SK-N-SH (cell line): ENCODE data around the gene HS1BP3. TPM values are rescaled to one million over a fixed set of nuclear protein-coding genes. Genes with fewer than 3 reads are reported as not detected.

Experiments
- CTCF ChIA-PET: fragments of 300-600, 350-600 bp; formaldehyde crosslinking; extraction: SDS; loops from one replicate; lab custom pipeline; 2021; lab: Yijun Ruan, JAX
- POLR2A ChIA-PET: fragments of 350-600 bp; sonication (Branson Sonifier 250); formaldehyde crosslinking; extraction: SDS; loops from one replicate; lab custom pipeline; 2020; ENCODE audit warnings: antibody characterized with exemption, inconsistent platforms; lab: Yijun Ruan, JAX
- DNase-seq: peaks from one replicate; pipeline ENCODE4 v3.0.0; 2012
- H2AFZ ChIP-seq: fragments of 200-600 bp; sonication (generic); 2 replicates; pipeline ENCODE4 v1.8.1; 2016; ENCODE audit warnings: antibody characterized with exemption, mild to moderate bottlenecking, low read depth
- H3F3A ChIP-seq: fragments of 200-600 bp; sonication (generic); replicated peaks from 2 replicates; pipeline ENCODE3; 2016; ENCODE audit warnings: antibody characterized with exemption, mild to moderate bottlenecking; ENCODE audit not compliant: insufficient read depth
- H3K27ac ChIP-seq, 2 experiments: fragments of 200-500 bp in 1 of 2; fragments of 200-600 bp in 1 of 2; sonication (Bioruptor generic) in 1 of 2; sonication (generic), shearing (Covaris generic) in 1 of 2; 2 replicates each; pipeline versions ENCODE4 v1.5.1 to v1.6.1; 2014 to 2016; ENCODE audit warnings: low read depth in 2 of 2, inconsistent platforms in 1 of 2, low read length in 1 of 2, mild to moderate bottlenecking in 1 of 2, mixed read lengths in 1 of 2
- H3K27me3 ChIP-seq: fragments of 200-600 bp; sonication (generic), shearing (Covaris generic); 2 replicates; pipeline ENCODE4 v1.6.1; 2016; ENCODE audit warnings: mixed run types; ENCODE audit not compliant: insufficient read depth
- H3K36me3 ChIP-seq, 2 experiments: fragments of 200-500 bp in 1 of 2; fragments of 200-600 bp in 1 of 2; sonication (Bioruptor generic) in 1 of 2; sonication (generic) in 1 of 2; replicated peaks in 1 of 2; 2 replicates each; pipeline versions ENCODE3 to v1.5.1; 2014 to 2016; ENCODE audit warnings: low read length in 1 of 2, mild to moderate bottlenecking in 1 of 2; ENCODE audit not compliant: insufficient read depth in 2 of 2, control insufficient read depth in 1 of 2
- H3K4me1 ChIP-seq, 2 experiments: fragments of 200-500 bp in 1 of 2; fragments of 200-600 bp in 1 of 2; sonication (Bioruptor generic) in 1 of 2; sonication (generic), shearing (Covaris generic) in 1 of 2; 2 replicates each; pipeline versions ENCODE4 v1.5.1 to v1.6.1; 2014 to 2016; ENCODE audit warnings: low read depth in 1 of 2, low read length in 1 of 2, mixed run types in 1 of 2; ENCODE audit not compliant: insufficient read depth in 2 of 2, control insufficient read depth in 1 of 2
- H3K4me2 ChIP-seq: fragments of 200-600 bp; sonication (generic), shearing (Covaris generic); 2 replicates; pipeline ENCODE4 v1.6.1; 2017; ENCODE audit warnings: mixed run types
- H3K4me3 ChIP-seq, 2 experiments: fragments of 200-500 bp in 1 of 2; fragments of 200-600 bp in 1 of 2; sonication (Bioruptor generic) in 1 of 2; sonication (generic), shearing (Covaris generic) in 1 of 2; 2 replicates each; pipeline versions ENCODE4 v1.5.1 to v1.8.1; 2014 to 2016; ENCODE audit warnings: low read depth in 2 of 2, inconsistent platforms in 1 of 2, low read length in 1 of 2, mild to moderate bottlenecking in 1 of 2, mixed read lengths in 1 of 2, moderate library complexity in 1 of 2
- H3K79me2 ChIP-seq: fragments of 200-600 bp; sonication (generic); 2 replicates; pipeline ENCODE4 v1.8.1; 2017; ENCODE audit warnings: mild to moderate bottlenecking; ENCODE audit not compliant: insufficient read depth
- H3K9ac ChIP-seq: fragments of 200-600 bp; sonication (generic); 2 replicates; pipeline ENCODE4 v1.6.1; 2017; ENCODE audit warnings: mixed run types
- H3K9me2 ChIP-seq: fragments of 200-600 bp; sonication (generic); 2 replicates; pipeline ENCODE4 v1.6.1; 2017; ENCODE audit warnings: mixed run types
- H3K9me3 ChIP-seq: fragments of 200-600 bp; sonication (generic); 2 replicates; pipeline ENCODE4 v1.6.1; 2017; ENCODE audit warnings: mixed run types, mild to moderate bottlenecking, moderate library complexity
- H4K20me1 ChIP-seq: fragments of 200-600 bp; sonication (generic); 2 replicates; pipeline ENCODE4 v1.6.1; 2017; ENCODE audit warnings: mild to moderate bottlenecking, mixed run types; ENCODE audit not compliant: insufficient read depth
- EP300 ChIP-seq, 2 experiments: IDR thresholded peaks; 2 replicates each; pipeline versions ENCODE4 v1.4.0 to v1.6.1; 2012; ENCODE audit warnings: borderline replicate concordance in 1 of 2, low read depth in 1 of 2, low read length in 1 of 2
- FOXM1 ChIP-seq: IDR thresholded peaks from 2 replicates; pipeline ENCODE4 v1.4.0; 2012; ENCODE audit warnings: low read depth, mild to moderate bottlenecking
- GATA2 ChIP-seq: sonication (generic); formaldehyde crosslinking; IDR thresholded peaks from 2 replicates; pipeline ENCODE4 v1.5.0; 2020; ENCODE audit warnings: mild to moderate bottlenecking, missing genetic modification reagents
- JUND ChIP-seq: IDR thresholded peaks from 2 replicates; pipeline ENCODE4 v1.4.0; 2012
- SMC3 ChIP-seq: IDR thresholded peaks from 2 replicates; pipeline ENCODE4 v1.6.1; 2012; ENCODE audit warnings: low read depth, low read length, improper control_type of control experiment
- TAF1 ChIP-seq: IDR thresholded peaks from 2 replicates; pipeline ENCODE4 v1.6.1; 2012; ENCODE audit warnings: low read depth, mild to moderate bottlenecking, low read length, moderate library complexity, borderline replicate concordance
- WGBS: methylation state at CpG from one replicate; pipeline ENCODE4 v1.1.6; 2017; ENCODE audit warnings: low lambda C conversion rate; 5-methylcytosine and 5-hydroxymethylcytosine counted together
- polyA plus RNA-seq, 3 experiments: library from polyadenylated mRNA; depleted of rRNA; stranded (reverse); fragments of >200 nt; gene quantifications; 2 replicates each; pipeline ENCODE4 v1.2.3, GENCODE V29; 2012
- TF ChIP-seq, protein P1 (sequence below): fragments of 200-600 bp; sonication (generic); IDR thresholded peaks from 2 replicates; pipeline ENCODE4 v1.6.1; 2017; ENCODE audit warnings: antibody characterized with exemption, mild to moderate bottlenecking, moderate library complexity

Gene HS1BP3
- polyA plus RNA-seq, 1 of the 3 experiments (the other 2 are of a cell fraction), result 20.1 TPM

DNA sequence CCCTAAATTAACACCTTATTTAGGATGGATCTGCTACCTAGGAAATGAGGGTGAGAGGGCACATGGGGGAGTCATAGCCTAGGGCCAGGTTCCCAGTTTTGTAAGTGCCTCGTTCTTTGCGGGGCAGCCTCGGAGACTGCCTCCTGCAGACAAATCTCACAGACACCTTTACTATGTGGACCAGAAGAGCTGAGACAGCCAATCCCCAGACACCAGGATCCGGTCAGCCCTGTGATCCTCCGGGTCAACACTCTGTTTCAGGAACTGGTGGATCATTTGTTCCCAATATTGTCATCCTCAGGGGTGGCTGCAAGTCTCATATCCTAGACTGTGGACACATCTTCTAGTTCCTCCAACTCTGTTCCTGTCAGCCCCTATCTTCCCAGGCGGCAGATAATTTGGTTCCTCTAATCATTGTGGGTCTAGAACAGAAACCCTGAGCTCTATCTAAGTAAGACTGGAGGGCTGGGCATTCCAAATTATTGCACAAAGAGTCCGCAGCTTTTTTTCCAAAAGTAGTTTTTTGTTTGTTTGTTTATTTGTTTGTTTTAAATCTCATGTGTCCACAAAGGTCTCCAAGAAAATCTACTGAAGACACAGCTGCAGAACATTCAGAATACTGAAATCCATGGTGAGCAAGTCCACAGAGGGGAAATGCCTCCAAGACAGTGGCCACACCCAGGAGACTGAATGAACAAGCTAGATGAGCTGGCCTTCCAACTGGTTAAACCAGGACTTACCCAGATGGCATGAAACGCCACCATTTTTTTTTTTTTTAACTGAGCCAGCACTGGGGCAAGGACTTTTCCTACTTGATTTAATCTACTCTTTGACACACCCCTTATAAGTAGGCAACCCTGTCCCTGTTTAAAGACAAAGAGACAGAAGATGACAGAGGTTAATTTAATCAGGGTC lies 9.9 kb upstream of the HS1BP3 start:
- no peak for DNase-seq
- Histone ChIP-seq H2AFZ (no peak overlapping the region), H3F3A (no peaks in the 10 kb centered on the region), H3K9ac (no peak overlapping the region), H3K79me2 (no peaks in the 10 kb centered on the region), H3K4me3 (no peak overlapping the region), H3K4me1 (peaks cover 0 to 5% of the 10 kb centered on the region in 2 experiments; a peak in 2 of 4 replicates), H3K36me3 (no peaks in the 10 kb centered on the region), H3K9me3 (no peaks in the 10 kb centered on the region), H3K4me2 (no peak overlapping the region), H3K27ac (no peak overlapping the region), H4K20me1 (no peaks in the 10 kb centered on the region), H3K27me3 (peaks cover 65% of the 10 kb centered on the region), H3K9me2 (no peaks in the 10 kb centered on the region)
- ChIA-PET CTCF (interaction anchor here (0.6 to 9.8 kb wide), 113 partner anchors 10 to 660 kb away, joined by 3 to 427 read pairs (median 6); partner anchors contain the start of genes APOB, HS1BP3, LDAH and RHOB), POLR2A (interaction anchor here (0.8 to 1.8 kb wide), 4 partner anchors 10 to 415 kb away, joined by 3 to 5 read pairs (median 4); partner anchors contain the start of genes HS1BP3 and LDAH)
- TF ChIP-seq SMC3, result no peak
- no peak for TF ChIP-seq EP300 (IDR thresholded peaks at IDR 0.05; ENCODE audit: borderline replicate concordance in 1 of 2, low read depth in 1 of 2, low read length in 1 of 2)
- WGBS, result 18% methylated on average over 8 of the region's 8 CpGs

DNA sequence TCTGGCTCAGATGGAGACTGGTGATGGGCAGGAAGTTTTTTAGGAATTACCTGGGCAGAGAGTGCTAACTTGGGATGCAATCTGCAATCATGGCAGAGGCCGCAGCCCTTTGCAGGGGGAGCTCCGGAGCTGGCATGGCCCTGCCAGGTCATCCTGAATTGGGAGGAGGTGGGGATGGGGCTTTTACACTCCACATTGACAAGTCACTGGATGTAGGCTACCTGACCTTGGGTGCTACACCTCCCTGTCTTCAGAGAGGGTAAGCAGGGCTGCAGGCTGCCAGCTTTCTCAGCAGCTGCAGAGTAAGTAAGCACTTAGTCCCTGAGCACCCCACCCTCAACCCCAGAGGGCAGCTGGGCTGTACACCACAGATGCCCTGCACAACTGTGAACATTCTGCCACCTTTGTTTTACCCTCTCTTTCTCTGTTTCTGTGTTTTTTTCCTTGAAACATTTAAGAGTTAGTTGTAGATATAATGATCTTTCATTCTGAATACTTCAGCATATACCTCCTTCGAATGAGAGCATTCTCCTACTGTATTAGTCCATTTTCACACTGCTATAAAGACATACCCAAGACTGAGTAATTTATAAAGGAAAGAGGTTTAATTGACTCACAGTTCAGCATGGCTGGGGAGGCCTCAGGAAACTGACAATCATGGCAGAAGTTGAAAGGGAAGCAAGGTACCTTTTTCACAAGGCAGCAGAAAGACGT lies 6.8 kb upstream of the HS1BP3 start:
- TF ChIP-seq, protein P1, sequence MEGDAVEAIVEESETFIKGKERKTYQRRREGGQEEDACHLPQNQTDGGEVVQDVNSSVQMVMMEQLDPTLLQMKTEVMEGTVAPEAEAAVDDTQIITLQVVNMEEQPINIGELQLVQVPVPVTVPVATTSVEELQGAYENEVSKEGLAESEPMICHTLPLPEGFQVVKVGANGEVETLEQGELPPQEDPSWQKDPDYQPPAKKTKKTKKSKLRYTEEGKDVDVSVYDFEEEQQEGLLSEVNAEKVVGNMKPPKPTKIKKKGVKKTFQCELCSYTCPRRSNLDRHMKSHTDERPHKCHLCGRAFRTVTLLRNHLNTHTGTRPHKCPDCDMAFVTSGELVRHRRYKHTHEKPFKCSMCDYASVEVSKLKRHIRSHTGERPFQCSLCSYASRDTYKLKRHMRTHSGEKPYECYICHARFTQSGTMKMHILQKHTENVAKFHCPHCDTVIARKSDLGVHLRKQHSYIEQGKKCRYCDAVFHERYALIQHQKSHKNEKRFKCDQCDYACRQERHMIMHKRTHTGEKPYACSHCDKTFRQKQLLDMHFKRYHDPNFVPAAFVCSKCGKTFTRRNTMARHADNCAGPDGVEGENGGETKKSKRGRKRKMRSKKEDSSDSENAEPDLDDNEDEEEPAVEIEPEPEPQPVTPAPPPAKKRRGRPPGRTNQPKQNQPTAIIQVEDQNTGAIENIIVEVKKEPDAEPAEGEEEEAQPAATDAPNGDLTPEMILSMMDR, result no peak
- no peak for TF ChIP-seq TAF1
- Histone ChIP-seq H3K4me3 (no peak overlapping the region), H4K20me1 (no peaks in the 10 kb centered on the region), H3K79me2 (no peaks in the 10 kb centered on the region), H3K9ac (no peak overlapping the region), H3K27me3 (peaks cover 45% of the 10 kb centered on the region), H3K4me2 (no peak overlapping the region), H2AFZ (no peak overlapping the region), H3K27ac (no peak overlapping the region), H3K36me3 (no peaks in the 10 kb centered on the region), H3K4me1 (no peaks in the 10 kb centered on the region; a peak in 1 of 4 replicates), H3K9me3 (no peaks in the 10 kb centered on the region), H3K9me2 (no peaks in the 10 kb centered on the region), H3F3A (no peaks in the 10 kb centered on the region)
- ChIA-PET POLR2A (no interaction called here), CTCF (interaction anchor here (0.6 to 9.8 kb wide), 9 partner anchors 9 to 460 kb away, joined by 3 to 103 read pairs (median 3); partner anchors contain the start of gene GDF7)
- DNase-seq, result no peak
- WGBS, result 91% methylated on average over 4 of the region's 4 CpGs

DNA sequence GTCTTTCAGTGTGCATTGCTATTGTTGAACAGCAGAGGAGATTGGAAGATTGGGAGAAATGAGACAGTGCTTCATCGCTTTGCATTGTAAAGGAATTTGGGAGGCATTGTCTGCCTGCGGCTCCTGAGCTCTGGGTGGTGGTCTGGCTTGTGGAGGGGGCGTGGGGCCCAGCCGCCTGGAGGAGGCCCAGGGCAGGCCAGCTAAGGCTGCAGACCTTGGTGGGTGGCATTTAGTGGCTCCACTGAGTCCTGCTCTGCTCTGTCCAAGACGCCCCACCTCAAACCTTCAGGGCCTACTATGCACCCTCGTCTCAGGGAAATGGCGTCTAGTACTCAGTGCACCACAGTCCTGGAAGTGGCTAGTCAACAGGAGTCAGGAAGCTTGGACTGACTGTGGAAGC lies 5.7 kb upstream of the HS1BP3 start:
- WGBS, result 61% methylated on average over 7 of the region's 7 CpGs

More for the DNA sequence above, 5.7 kb upstream of the HS1BP3 start:
- H4K20me1 ChIP-seq, result no peaks in the 10 kb centered on the region
- H3K4me3 ChIP-seq, result no peak overlapping the region
- no peak overlapping the region for H2AFZ ChIP-seq
- no peak overlapping the region for H3K4me2 ChIP-seq
- no peak for DNase-seq
- ChIA-PET CTCF (interaction anchor here (0.9 to 9.8 kb wide), 12 partner anchors 10 to 457 kb away, joined by 3 to 103 read pairs (median 4); partner anchors contain the start of genes GDF7 and RHOB), POLR2A (no interaction called here)
- H3K4me1 ChIP-seq, result peaks cover 1 to 3% of the 10 kb centered on the region in 2 experiments; a peak in 1 of 4 replicates
- no peak for TF ChIP-seq JUND
- no peak for TF ChIP-seq TAF1
- no peak for TF ChIP-seq FOXM1
- no peak for TF ChIP-seq GATA2 (CRISPR knock-in tag)
- H3F3A ChIP-seq, result no peaks in the 10 kb centered on the region
- H3K79me2 ChIP-seq, result no peaks in the 10 kb centered on the region
- peaks cover 37% of the 10 kb centered on the region for H3K27me3 ChIP-seq
- no peak overlapping the region for H3K27ac ChIP-seq
- H3K9me2 ChIP-seq, result no peaks in the 10 kb centered on the region
- H3K36me3 ChIP-seq, result no peaks in the 10 kb centered on the region
- no peak overlapping the region for H3K9ac ChIP-seq
- H3K9me3 ChIP-seq, result no peaks in the 10 kb centered on the region
